Thoracic aorta (tissue), 2 donors: Measurements from ENCODE around the gene CLPSL2. TPM values are rescaled to one million over a fixed set of nuclear protein-coding genes. Genes with fewer than 3 reads are reported as not detected.

Source experiments
- ATAC-seq: fragments of 150-250 bp; one replicate; pipeline ENCODE4 v1.8.0; 2017; ENCODE audit warnings: low read depth; ENCODE audit not compliant: insufficient number of reproducible peaks, low FRiP score
- DNase-seq: peaks from one replicate; pipeline ENCODE4 v3.0.0-alpha.2; 2020; ENCODE audit warnings: low spot score
- H3K27ac ChIP-seq, 2 donors: fragments of 200-600 bp; sonication (generic); 1 replicate in 1 of 2; 2 replicates in 1 of 2; pipeline ENCODE4 v1.5.1; 2016; ENCODE audit warnings: mild to moderate bottlenecking in 2 of 2, moderate library complexity in 2 of 2
- H3K27me3 ChIP-seq: fragments of 200-600 bp; sonication (generic); replicated peaks from 2 replicates; pipeline ENCODE4 v1.6.0; 2016; ENCODE audit warnings: mild to moderate bottlenecking; ENCODE audit not compliant: insufficient read depth
- H3K36me3 ChIP-seq: fragments of 200-600 bp; sonication (generic); one replicate; pipeline ENCODE4 v1.5.1; 2016
- H3K4me1 ChIP-seq, 2 donors: fragments of 200-600 bp; sonication (generic); 1 replicate in 1 of 2; 2 replicates in 1 of 2; pipeline versions ENCODE4 v1.5.1 to v1.6.0; 2016; ENCODE audit warnings: low read depth in 2 of 2, mild to moderate bottlenecking in 1 of 2; ENCODE audit not compliant: control insufficient read depth in 1 of 2
- H3K4me3 ChIP-seq: fragments of 200-600 bp; sonication (generic); 2 replicates; pipeline ENCODE4 v1.5.1; 2016; ENCODE audit warnings: mild to moderate bottlenecking
- H3K9me3 ChIP-seq: fragments of 200-600 bp; sonication (generic); 2 replicates; pipeline ENCODE4 v1.5.1; 2016
- total RNA-seq, 2 donors: library from RNA; depleted of rRNA; stranded (reverse); fragments of >200 nt; gene quantifications; one replicate each; pipeline versions ENCODE4 v1.1.0 to v1.2.3, GENCODE V29; 2016
- TF ChIP-seq, protein P1 (sequence below): fragments of 200-600 bp; sonication (generic); IDR thresholded peaks from one replicate; pipeline ENCODE4 v1.5.1; 2019; ENCODE audit warnings: antibody characterized with exemption

Gene CLPSL2, protein sequence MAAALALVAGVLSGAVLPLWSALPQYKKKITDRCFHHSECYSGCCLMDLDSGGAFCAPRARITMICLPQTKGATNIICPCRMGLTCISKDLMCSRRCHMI
- total RNA-seq: not detected

DNA sequence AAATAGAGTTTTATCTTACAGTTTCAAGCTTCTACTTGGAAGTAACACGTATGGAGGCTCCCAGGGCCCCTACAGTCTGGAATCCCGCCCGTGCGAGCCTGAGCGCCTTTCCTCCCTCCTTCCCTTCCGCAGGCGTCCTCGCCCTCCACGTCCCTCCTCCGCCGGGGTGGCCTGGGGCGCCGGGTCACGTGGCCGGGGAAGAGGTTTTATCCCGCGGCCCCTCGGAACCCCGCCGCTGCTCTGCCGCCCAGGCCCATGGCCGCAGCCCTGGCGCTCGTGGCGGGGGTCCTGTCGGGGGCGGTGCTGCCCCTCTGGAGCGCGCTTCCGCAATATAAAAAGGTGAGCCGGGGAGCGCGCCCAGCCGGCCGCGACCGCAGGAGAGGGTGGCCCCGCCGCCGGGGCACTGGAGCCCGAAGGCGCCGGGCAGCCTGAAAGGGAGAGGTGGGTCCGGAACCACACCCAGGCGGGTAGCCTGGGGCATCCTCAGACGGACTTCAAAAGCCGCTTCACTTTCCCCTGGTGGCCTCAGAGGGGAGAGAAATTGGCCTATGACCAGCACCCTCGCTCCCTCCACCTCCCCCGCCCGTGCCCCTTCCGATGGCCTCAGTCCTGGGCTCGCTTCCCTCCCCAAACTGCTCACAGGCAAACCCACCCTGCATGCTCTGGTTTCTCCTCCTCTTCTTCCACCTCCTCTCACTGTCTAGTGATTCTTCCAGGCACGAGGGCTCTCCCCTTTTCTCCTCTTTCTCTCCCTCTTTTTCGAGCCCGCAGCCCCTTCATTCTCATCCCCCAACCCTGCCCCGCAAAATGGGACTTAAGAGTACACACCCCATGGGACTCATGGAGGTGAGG is at the start of gene CLPSL2:
Gene CLPSL2 (plus strand): TSS at position 235 of the 852 bp plus-strand sequence. CDS start 21 bp downstream, at position 256.
- Histone ChIP-seq H3K4me1 (peaks cover 0 to 6% of the 10 kb centered on the region in 2 donors), H3K4me3 (peak within 1 kb of the TSS; percentile 70), H3K27me3 (peaks cover 8% of the 10 kb centered on the region), H3K9me3 (no peaks in the 10 kb centered on the region), H3K36me3 (no peaks in the 10 kb centered on the region), H3K27ac (no peak within 1 kb of the TSS)
- ATAC-seq: no peak
- TF ChIP-seq, protein P1, sequence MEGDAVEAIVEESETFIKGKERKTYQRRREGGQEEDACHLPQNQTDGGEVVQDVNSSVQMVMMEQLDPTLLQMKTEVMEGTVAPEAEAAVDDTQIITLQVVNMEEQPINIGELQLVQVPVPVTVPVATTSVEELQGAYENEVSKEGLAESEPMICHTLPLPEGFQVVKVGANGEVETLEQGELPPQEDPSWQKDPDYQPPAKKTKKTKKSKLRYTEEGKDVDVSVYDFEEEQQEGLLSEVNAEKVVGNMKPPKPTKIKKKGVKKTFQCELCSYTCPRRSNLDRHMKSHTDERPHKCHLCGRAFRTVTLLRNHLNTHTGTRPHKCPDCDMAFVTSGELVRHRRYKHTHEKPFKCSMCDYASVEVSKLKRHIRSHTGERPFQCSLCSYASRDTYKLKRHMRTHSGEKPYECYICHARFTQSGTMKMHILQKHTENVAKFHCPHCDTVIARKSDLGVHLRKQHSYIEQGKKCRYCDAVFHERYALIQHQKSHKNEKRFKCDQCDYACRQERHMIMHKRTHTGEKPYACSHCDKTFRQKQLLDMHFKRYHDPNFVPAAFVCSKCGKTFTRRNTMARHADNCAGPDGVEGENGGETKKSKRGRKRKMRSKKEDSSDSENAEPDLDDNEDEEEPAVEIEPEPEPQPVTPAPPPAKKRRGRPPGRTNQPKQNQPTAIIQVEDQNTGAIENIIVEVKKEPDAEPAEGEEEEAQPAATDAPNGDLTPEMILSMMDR: no peak
- no peak for DNase-seq

DNA sequence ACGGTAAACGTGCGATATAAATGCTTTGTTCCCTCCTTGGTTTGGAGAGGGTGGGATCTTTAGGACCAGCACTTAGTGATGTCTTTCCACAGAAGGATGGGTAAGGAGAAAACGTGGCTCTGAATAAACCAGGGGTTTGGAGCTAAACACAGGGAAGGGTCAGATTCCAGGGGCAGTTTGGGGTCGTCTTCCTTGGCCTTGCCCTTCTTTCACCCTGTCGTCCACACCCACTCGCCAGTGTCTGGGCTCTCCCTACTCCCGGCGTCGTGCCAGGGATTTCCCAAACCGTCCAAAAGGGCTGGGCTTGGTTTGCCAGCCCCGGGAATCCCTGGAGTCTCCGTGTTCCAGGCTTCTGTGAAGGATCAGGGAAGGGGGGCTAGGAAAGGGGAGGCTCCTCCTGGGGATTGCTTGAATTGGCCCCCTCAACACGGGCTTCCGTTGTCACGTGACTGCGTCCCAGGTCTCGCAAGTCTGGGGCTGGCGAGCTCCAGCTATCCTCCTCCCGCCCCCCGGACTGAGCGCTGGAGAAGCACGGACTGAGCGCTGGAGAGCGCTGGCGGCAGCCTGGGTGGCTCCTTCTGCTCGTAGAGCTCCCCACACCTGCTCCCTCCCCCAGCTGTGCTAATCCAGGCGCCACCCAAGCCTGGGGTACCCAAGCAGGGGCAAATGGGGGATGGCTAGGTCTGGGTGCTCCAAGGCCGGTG is 49.0 kb upstream of the CLPSL2 start:
- TF ChIP-seq, protein P1: no peak
- Histone ChIP-seq H3K4me1 (peaks cover 65 to 86% of the 10 kb centered on the region in 2 donors), H3K27ac (peak overlapping the region; percentile 99 to 100), H3K9me3 (no peaks in the 10 kb centered on the region), H3K4me3 (peak overlapping the region; percentile 75), H3K27me3 (no peaks in the 10 kb centered on the region), H3K36me3 (no peaks in the 10 kb centered on the region)
- ATAC-seq: peak; percentile 19
- peak; percentile 74 for DNase-seq

DNA sequence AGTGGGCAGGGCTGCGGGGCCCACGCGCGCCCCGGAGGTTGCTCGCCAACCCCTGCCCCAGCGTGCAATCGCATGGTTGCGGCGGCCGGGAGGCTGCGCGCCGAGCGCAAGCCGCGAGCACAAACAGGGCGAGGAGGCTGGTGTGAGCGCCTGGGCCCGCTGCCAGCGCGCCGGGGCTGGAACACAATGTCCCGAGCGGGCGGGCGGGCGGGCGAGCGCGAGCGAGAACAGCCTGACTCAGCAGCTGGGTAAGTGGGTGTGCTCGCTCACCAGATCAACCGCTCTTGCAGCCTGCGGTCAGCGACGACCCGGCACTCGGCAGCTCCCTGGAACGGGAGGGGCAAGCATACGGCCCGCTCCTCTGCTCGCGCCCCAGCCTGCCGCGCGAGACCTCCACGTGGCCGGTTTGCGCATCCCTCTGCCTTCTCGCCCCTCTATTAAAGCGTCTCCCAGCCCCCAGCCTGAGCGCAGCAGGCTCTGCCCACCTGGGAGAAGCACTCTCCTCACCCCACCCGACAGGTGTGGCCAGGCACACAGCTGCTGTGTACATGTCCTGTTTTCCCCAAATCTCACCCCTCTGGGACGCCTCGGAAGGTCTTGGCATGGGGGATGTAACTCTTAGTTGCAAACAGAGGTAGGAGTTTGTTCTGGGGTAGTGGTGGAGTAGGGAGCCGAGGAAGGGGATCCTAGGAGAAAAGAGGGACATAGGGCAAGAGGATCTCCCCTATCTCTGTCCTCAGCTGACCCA is 48.3 kb upstream of the CLPSL2 start:
- H3K27ac ChIP-seq: peak overlapping the region; percentile 100
- no peaks in the 10 kb centered on the region for H3K27me3 ChIP-seq
- peak overlapping the region; percentile 75 for H3K4me3 ChIP-seq
- DNase-seq (peak; percentile 75), ATAC-seq (peak; percentile 47)
- no peaks in the 10 kb centered on the region for H3K9me3 ChIP-seq
- peaks cover 69 to 88% of the 10 kb centered on the region in 2 donors for H3K4me1 ChIP-seq
- no peaks in the 10 kb centered on the region for H3K36me3 ChIP-seq
- TF ChIP-seq, protein P1: peak; percentile 14

DNA sequence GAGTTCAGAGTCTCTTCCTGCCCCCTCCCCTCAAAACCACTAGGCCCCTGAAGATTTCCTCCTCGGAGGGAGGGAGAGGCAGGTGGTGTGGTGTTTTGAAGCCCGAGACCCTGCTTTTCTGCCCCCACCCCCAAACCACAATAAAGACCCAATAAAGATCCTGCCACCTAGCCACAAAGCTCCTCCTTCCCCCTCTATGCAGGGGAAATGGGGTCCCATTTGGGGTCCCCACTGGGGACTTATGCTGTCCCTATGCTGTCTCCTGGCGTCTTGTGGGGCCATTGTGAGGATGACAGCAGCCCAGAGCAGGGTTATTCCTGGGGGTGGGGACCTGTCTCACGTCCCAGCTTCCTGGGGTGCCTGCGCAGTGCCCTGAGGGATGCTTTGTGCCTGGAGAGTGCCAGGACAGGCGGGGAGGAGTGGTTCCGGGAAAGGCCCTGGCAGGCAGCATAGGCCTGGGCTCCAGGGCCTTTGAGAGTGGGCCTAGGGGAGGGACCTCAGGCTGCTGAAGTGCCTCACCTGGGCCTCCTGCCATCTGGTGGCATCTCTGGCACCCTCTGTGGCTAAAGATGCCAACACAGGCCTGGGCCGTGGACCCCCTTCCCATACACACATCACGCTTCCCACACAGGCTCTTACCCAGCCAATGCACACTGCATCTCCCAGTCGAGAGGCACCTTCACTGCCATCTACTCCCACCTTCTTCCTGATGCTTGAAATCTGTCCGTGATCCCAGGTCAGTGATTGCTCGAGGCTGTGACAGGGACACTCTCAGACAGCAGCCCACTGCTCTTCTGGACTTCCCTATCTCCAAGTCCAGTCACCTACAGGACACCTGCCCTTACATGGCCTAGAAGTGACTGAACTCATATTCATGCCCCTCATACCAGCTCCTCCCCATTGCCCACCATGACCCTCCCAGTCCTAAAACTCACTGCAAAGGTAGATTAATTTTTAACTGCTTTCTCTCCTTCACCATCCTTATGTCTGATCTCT is 47.4 kb upstream of the CLPSL2 start:
- no peak for ATAC-seq

More for the DNA sequence above, 47.4 kb upstream of the CLPSL2 start:
- Histone ChIP-seq H3K36me3 (no peaks in the 10 kb centered on the region), H3K4me3 (peak overlapping the region; percentile 63), H3K9me3 (no peaks in the 10 kb centered on the region), H3K4me1 (peaks cover 75 to 88% of the 10 kb centered on the region in 2 donors), H3K27ac (peak overlapping the region; percentile 100), H3K27me3 (no peaks in the 10 kb centered on the region)
- TF ChIP-seq, protein P1: no peak
- no peak for DNase-seq
